H7 (cell line): Measurements from ENCODE around the gene PLA1A. TPM values are rescaled to one million over a fixed set of nuclear protein-coding genes. Genes with fewer than 3 reads are reported as not detected.

ENCODE experiments used
- DNase-seq: peaks from one replicate; pipeline ENCODE4 v3.0.0; 2012
- H3K27me3 ChIP-seq: 2 replicates; pipeline ENCODE4 v1.6.0; 2011; ENCODE audit warnings: mild to moderate bottlenecking, low read length; ENCODE audit not compliant: control insufficient read depth, insufficient read depth
- H3K36me3 ChIP-seq: replicated peaks from 2 replicates; pipeline ENCODE4 v1.5.1; 2011; ENCODE audit warnings: low read length; ENCODE audit not compliant: control insufficient read depth, insufficient read depth
- H3K4me3 ChIP-seq: 2 replicates; pipeline ENCODE4 v1.5.1; 2011; ENCODE audit warnings: low read depth, mild to moderate bottlenecking, control low read depth, low read length, moderate library complexity; ENCODE audit not compliant: insufficient read depth
- total RNA-seq: library from RNA; depleted of rRNA; stranded (reverse); fragments of >200 nt; shearing (Covaris generic); gene quantifications from 2 replicates; pipeline ENCODE4 v1.2.3, GENCODE V29; 2014

The PLA1A gene
- total RNA-seq, 1 experiment from 2014 or later = not detected

- H3K27me3 ChIP-seq = no peaks in the 10 kb centered on the region
- no peaks in the 10 kb centered on the region for H3K36me3 ChIP-seq
- H3K4me3 ChIP-seq = no peak overlapping the region
- DNase-seq = no peak
Measured at GRCh38 chr3:119609301-119609700, 11.6 kb downstream of the PLA1A start.

- Histone ChIP-seq H3K4me3 (no peak overlapping the region), H3K27me3 (no peaks in the 10 kb centered on the region), H3K36me3 (no peaks in the 10 kb centered on the region)
- no peak for DNase-seq
Measured at GRCh38 chr3:119611664-119612063, 14.0 kb downstream of the PLA1A start.

GRCh38 chr3:119613201-119613600, 15.5 kb downstream of the PLA1A start:
- DNase-seq = no peak
- Histone ChIP-seq H3K27me3 (no peaks in the 10 kb centered on the region), H3K36me3 (no peaks in the 10 kb centered on the region), H3K4me3 (no peak overlapping the region)

GRCh38 chr3:119613872-119614271, 16.2 kb downstream of the PLA1A start:
- Histone ChIP-seq H3K27me3 (no peaks in the 10 kb centered on the region), H3K4me3 (no peak overlapping the region), H3K36me3 (no peaks in the 10 kb centered on the region)
- DNase-seq = no peak

GRCh38 chr3:119616056-119616455, 18.4 kb downstream of the PLA1A start:
- Histone ChIP-seq H3K4me3 (no peak overlapping the region), H3K36me3 (no peaks in the 10 kb centered on the region), H3K27me3 (no peaks in the 10 kb centered on the region)
- no peak for DNase-seq

GRCh38 chr3:119619094-119619493, 21.4 kb downstream of the PLA1A start:
- Histone ChIP-seq H3K36me3 (no peaks in the 10 kb centered on the region), H3K4me3 (no peak overlapping the region), H3K27me3 (no peaks in the 10 kb centered on the region)
- DNase-seq = no peak

- H3K36me3 ChIP-seq = no peaks in the 10 kb centered on the region
- H3K4me3 ChIP-seq = no peak overlapping the region
- no peak for DNase-seq
- no peaks in the 10 kb centered on the region for H3K27me3 ChIP-seq
Measured at GRCh38 chr3:119620899-119621298, 23.2 kb downstream of the PLA1A start.

GRCh38 chr3:119624002-119624720, 26.5 kb downstream of the PLA1A start:
- Histone ChIP-seq H3K27me3 (no peaks in the 10 kb centered on the region), H3K36me3 (no peaks in the 10 kb centered on the region), H3K4me3 (no peak overlapping the region)
- DNase-seq = no peak

- Histone ChIP-seq H3K4me3 (no peak overlapping the region), H3K27me3 (no peaks in the 10 kb centered on the region), H3K36me3 (no peaks in the 10 kb centered on the region)
- no peak for DNase-seq
Measured at GRCh38 chr3:119625451-119626153, 27.9 kb downstream of the PLA1A start.

GRCh38 chr3:119626196-119626595, 28.5 kb downstream of the PLA1A start:
- DNase-seq = no peak
- no peak overlapping the region for H3K4me3 ChIP-seq
- H3K36me3 ChIP-seq = no peaks in the 10 kb centered on the region
- no peaks in the 10 kb centered on the region for H3K27me3 ChIP-seq

GRCh38 chr3:119627461-119627860, 29.8 kb downstream of the PLA1A start:
- H3K27me3 ChIP-seq = no peaks in the 10 kb centered on the region
- no peaks in the 10 kb centered on the region for H3K36me3 ChIP-seq
- no peak overlapping the region for H3K4me3 ChIP-seq
- peak; percentile 35 for DNase-seq

GRCh38 chr3:119628390-119628789, 30.7 kb downstream of the PLA1A start:
- H3K36me3 ChIP-seq = no peaks in the 10 kb centered on the region
- DNase-seq = no peak
- no peaks in the 10 kb centered on the region for H3K27me3 ChIP-seq
- no peak overlapping the region for H3K4me3 ChIP-seq

- no peaks in the 10 kb centered on the region for H3K27me3 ChIP-seq
- no peak for DNase-seq
- H3K4me3 ChIP-seq = no peak overlapping the region
- H3K36me3 ChIP-seq = no peaks in the 10 kb centered on the region
Measured at GRCh38 chr3:119628816-119629445, 31.2 kb downstream of the PLA1A start.

- no peaks in the 10 kb centered on the region for H3K27me3 ChIP-seq
- no peak for DNase-seq
- H3K36me3 ChIP-seq = no peaks in the 10 kb centered on the region
- H3K4me3 ChIP-seq = no peak overlapping the region
Measured at GRCh38 chr3:119630128-119630879, 32.6 kb downstream of the PLA1A start.
